Gastrocnemius medialis (tissue), 4 donors: ENCODE data around the gene CDK16. TPM values are rescaled to one million over a fixed set of nuclear protein-coding genes. Genes with fewer than 3 reads are reported as not detected.

Source experiments
- ATAC-seq, 2 donors: fragments of 150-250 bp; one replicate each; pipeline ENCODE4 v1.9.1; 2016
- DNase-seq, 2 donors: peaks; one replicate each; pipeline ENCODE4 v3.0.0-alpha.2; 2019
- H3K27ac ChIP-seq, 4 donors: fragments of 200-600 bp; sonication (generic); 1 replicate in 1 of 4; 2 replicates in 3 of 4; pipeline ENCODE4 v1.5.1; 2016 to 2018; ENCODE audit warnings: mild to moderate bottlenecking in 2 of 4, moderate library complexity in 1 of 4
- H3K27me3 ChIP-seq, 3 donors: fragments of 200-600 bp; sonication (generic) in 2 of 3; 1 replicate in 1 of 3; 2 replicates in 2 of 3; pipeline versions ENCODE4 v1.5.1 to v1.6.0; 2016 to 2019; ENCODE audit warnings: mild to moderate bottlenecking in 1 of 3, moderate library complexity in 1 of 3
- H3K36me3 ChIP-seq, 2 donors: fragments of 200-600 bp; sonication (generic) in 1 of 2; one replicate each; pipeline ENCODE4 v1.5.1; 2017 to 2018
- H3K4me1 ChIP-seq, 2 donors: fragments of 200-600 bp; sonication (generic) in 1 of 2; one replicate each; pipeline ENCODE4 v1.5.1; 2016 to 2017; ENCODE audit warnings: mild to moderate bottlenecking in 2 of 2
- H3K4me3 ChIP-seq, 4 donors: fragments of 200-600 bp; sonication (generic) in 3 of 4; 1 replicate in 1 of 4; 2 replicates in 3 of 4; pipeline ENCODE4 v1.5.1; 2016 to 2019; ENCODE audit warnings: mild to moderate bottlenecking in 2 of 4
- H3K9me3 ChIP-seq, 3 donors: fragments of 200-600 bp; sonication (generic) in 2 of 3; 1 replicate in 1 of 3; 2 replicates in 2 of 3; pipeline ENCODE4 v1.5.1; 2016 to 2019
- CTCF ChIP-seq, 5 experiments: fragments of 450-650 bp in 3 of 5; fragments of 200-600 bp in 2 of 5; sonication (generic) in 2 of 5; IDR thresholded peaks in 4 of 5; conservative IDR thresholded peaks in 1 of 5; 1 replicate in 4 of 5; 2 replicates in 1 of 5; pipeline ENCODE4 v1.5.1; 2016 to 2019; ENCODE audit warnings: antibody characterized with exemption in 5 of 5, mild to moderate bottlenecking in 3 of 5, moderate library complexity in 3 of 5
- POLR2A ChIP-seq, 2 donors: fragments of 450-650 bp; IDR thresholded peaks; one replicate each; pipeline ENCODE4 v1.6.1; 2017; ENCODE audit warnings: antibody characterized with exemption in 2 of 2, mild to moderate bottlenecking in 2 of 2, moderate library complexity in 2 of 2
- in situ Hi-C, 4 donors: fragments of 200-750 bp; cut with MboI; loops; one replicate each; pipeline versions ENCODE4 v1.15.0 to v1.8.0; 2017; ENCODE audit warnings: low sequenced_read_pairs in 4 of 4
- intact Hi-C: fragments of 100-400 bp; cut with DNase I; formaldehyde crosslinking; loops from one replicate; pipeline ENCODE4 v1.15.1; 2023; ENCODE audit warnings: low total_unique reads
- total RNA-seq, 4 donors: library from RNA; depleted of rRNA; stranded (reverse); fragments of >200 nt; gene quantifications; one replicate each; pipeline versions ENCODE4 v1.1.0 to v1.2.3, GENCODE V29; 2016

CDK16 gene
- total RNA-seq, 4 donors from 2014 or later: 124 to 208 (median 178) TPM

GRCh38 chrX:47224266-47224895 lies 5.9 kb downstream of the CDK16 start:
- no peak for TF ChIP-seq CTCF (IDR thresholded peaks at IDR 0.05 in 4 of 5, conservative IDR thresholded peaks at IDR 0.05 in 1 of 5)
- Histone ChIP-seq H3K27ac (no peak overlapping the region), H3K36me3 (peaks cover 0 to 59% of the 10 kb centered on the region in 2 donors), H3K4me3 (no peak overlapping the region), H3K27me3 (no peaks in the 10 kb centered on the region), H3K4me1 (peaks cover 4 to 14% of the 10 kb centered on the region in 2 donors), H3K9me3 (no peaks in the 10 kb centered on the region)
- in situ Hi-C loops (loop anchor here in 2 of 4 donors (25.0 kb wide), 2 partner anchors 288 to 313 kb away; no protein-coding TSS in a partner anchor), intact Hi-C loops (no loop called here)
- no peak for ATAC-seq
- no peak for DNase-seq

DNA sequence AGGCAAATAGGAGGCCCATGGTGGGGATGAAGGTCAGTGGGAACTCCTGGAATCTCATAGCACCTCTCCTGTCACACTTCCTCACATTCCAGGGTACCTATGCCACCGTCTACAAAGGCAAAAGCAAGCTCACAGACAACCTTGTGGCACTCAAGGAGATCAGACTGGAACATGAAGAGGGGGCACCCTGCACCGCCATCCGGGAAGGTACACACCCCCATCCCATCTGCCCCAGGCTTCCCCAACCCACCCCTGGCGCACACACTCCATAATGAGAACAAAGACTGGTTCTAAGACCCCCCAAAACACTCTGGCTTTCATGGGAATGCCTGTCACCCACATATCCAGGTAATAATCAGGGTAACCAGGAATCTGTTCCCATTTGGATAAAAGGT lies 6.4 kb downstream of the CDK16 start:
- in situ Hi-C loops (loop anchor here in 2 of 4 donors (25.0 kb wide), 2 partner anchors 287 to 312 kb away; no protein-coding TSS in a partner anchor), intact Hi-C loops (no loop called here)
- H3K9me3 ChIP-seq: no peaks in the 10 kb centered on the region
- H3K27me3 ChIP-seq: no peaks in the 10 kb centered on the region
- DNase-seq (no peak), ATAC-seq (no peak)
- TF ChIP-seq POLR2A (IDR thresholded peaks at IDR 0.05) (no peak), CTCF (IDR thresholded peaks at IDR 0.05 in 4 of 5, conservative IDR thresholded peaks at IDR 0.05 in 1 of 5) (no peak)
- peaks cover 4 to 9% of the 10 kb centered on the region in 2 donors for H3K4me1 ChIP-seq
- no peak overlapping the region for H3K27ac ChIP-seq
- peaks cover 0 to 63% of the 10 kb centered on the region in 2 donors for H3K36me3 ChIP-seq
- H3K4me3 ChIP-seq: no peak overlapping the region

DNA sequence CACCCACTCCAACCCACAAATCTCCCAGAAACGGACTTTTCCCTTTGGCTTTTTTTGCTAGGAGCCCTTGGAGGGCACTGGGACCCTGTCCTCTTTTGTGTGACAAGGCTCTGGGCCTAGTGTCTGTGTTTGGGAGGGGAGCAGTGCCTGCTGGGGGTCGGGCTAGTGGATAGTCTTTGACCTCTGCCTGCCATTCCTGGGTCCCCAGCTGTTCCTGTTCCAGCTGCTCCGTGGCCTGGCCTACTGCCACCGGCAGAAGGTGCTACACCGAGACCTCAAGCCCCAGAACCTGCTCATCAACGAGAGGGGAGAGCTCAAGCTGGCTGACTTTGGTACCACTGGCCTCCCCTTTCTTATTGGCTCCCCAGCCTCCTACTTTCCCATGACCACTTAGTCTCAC lies 7.6 kb downstream of the CDK16 start:
- peaks cover 0 to 63% of the 10 kb centered on the region in 2 donors for H3K36me3 ChIP-seq
- no peak for DNase-seq
- H3K27ac ChIP-seq: no peak overlapping the region
- no peak overlapping the region for H3K4me3 ChIP-seq
- intact Hi-C loops (no loop called here), in situ Hi-C loops (no loop called here)
- H3K4me1 ChIP-seq: no peaks in the 10 kb centered on the region
- ATAC-seq: no peak
- no peaks in the 10 kb centered on the region for H3K9me3 ChIP-seq
- no peaks in the 10 kb centered on the region for H3K27me3 ChIP-seq
- TF ChIP-seq CTCF (IDR thresholded peaks at IDR 0.05 in 4 of 5, conservative IDR thresholded peaks at IDR 0.05 in 1 of 5) (no peak), POLR2A (IDR thresholded peaks at IDR 0.05) (no peak)

GRCh38 chrX:47226531-47227333 lies 8.3 kb downstream of the CDK16 start:
- no peaks in the 10 kb centered on the region for H3K4me1 ChIP-seq
- in situ Hi-C loops (no loop called here), intact Hi-C loops (no loop called here)
- H3K36me3 ChIP-seq: peaks cover 0 to 63% of the 10 kb centered on the region in 2 donors
- H3K9me3 ChIP-seq: no peaks in the 10 kb centered on the region
- H3K4me3 ChIP-seq: no peak overlapping the region
- DNase-seq (no peak), ATAC-seq (no peak)
- no peak for TF ChIP-seq POLR2A (IDR thresholded peaks at IDR 0.05)
- no peak for TF ChIP-seq CTCF (IDR thresholded peaks at IDR 0.05 in 4 of 5, conservative IDR thresholded peaks at IDR 0.05 in 1 of 5)
- H3K27me3 ChIP-seq: no peaks in the 10 kb centered on the region
- no peak overlapping the region for H3K27ac ChIP-seq
